AG04449 (cell line): Measurements from ENCODE around the gene FAM229A.

ENCODE experiments used
- CTCF ChIA-PET: fragments of 350-600 bp; formaldehyde crosslinking; extraction: SDS; loops from one replicate; lab custom pipeline; 2021; ENCODE audit warnings: antibody characterized with exemption; lab: Yijun Ruan, JAX
- POLR2A ChIA-PET: fragments of 400-600, 350-600 bp; formaldehyde crosslinking; extraction: SDS; loops from one replicate; lab custom pipeline; 2020; ENCODE audit warnings: antibody characterized with exemption, inconsistent platforms; lab: Yijun Ruan, JAX
- DNase-seq: peaks from one replicate; pipeline ENCODE4 v3.0.0-alpha.2; 2010; ENCODE audit warnings: low read depth, low spot score
- H3K4me3 ChIP-seq: 2 replicates; pipeline ENCODE4 v1.5.1; 2011; ENCODE audit warnings: low read depth, mild to moderate bottlenecking, control low read depth, low read length
- CTCF ChIP-seq: IDR thresholded peaks from one replicate; pipeline ENCODE4 v1.5.1; 2011; ENCODE audit warnings: mild to moderate bottlenecking, moderate library complexity, low read length, control low read depth, inconsistent platforms; ENCODE audit not compliant: insufficient read depth; ENCODE audit errors: missing control alignments

FAM229A gene

GRCh38 chr1:32386676-32387392 lies 24.5 kb upstream of the FAM229A start:
- no peak for DNase-seq
- no peak overlapping the region for H3K4me3 ChIP-seq
- TF ChIP-seq CTCF = no peak
- POLR2A ChIA-PET = interaction anchor here (0.6 to 0.9 kb wide), 2 partner anchors 11 to 275 kb away, joined by 3 read pairs; no protein-coding TSS in a partner anchor
- CTCF ChIA-PET = interaction anchor here (0.7 to 3.1 kb wide), 6 partner anchors 11 to 171 kb away, joined by 3 to 12 read pairs (median 6); no protein-coding TSS in a partner anchor

GRCh38 chr1:32380057-32380456 lies 17.8 kb upstream of the FAM229A start:
- no peak overlapping the region for H3K4me3 ChIP-seq
- DNase-seq = no peak
- CTCF ChIA-PET = interaction anchor here (0.7 to 1.0 kb wide), 2 partner anchors 17 to 164 kb away, joined by 4 read pairs; partner anchors contain the start of gene TSSK3
- TF ChIP-seq CTCF = no peak
- POLR2A ChIA-PET = interaction anchor here (1.1 kb wide), 1 partner anchor 138 kb away, joined by 3 read pairs; no protein-coding TSS in a partner anchor

GRCh38 chr1:32377541-32378220 lies 15.4 kb upstream of the FAM229A start:
- no peak for DNase-seq
- POLR2A ChIA-PET = interaction anchor here (1.2 kb wide), 1 partner anchor 17 kb away, joined by 3 read pairs; the partner anchor contains the start of gene BSDC1
- no peak overlapping the region for H3K4me3 ChIP-seq
- CTCF ChIA-PET = interaction anchor here (1.3 to 1.4 kb wide), 2 partner anchors 10 to 162 kb away, joined by 4 to 7 read pairs; no protein-coding TSS in a partner anchor
- no peak for TF ChIP-seq CTCF

GRCh38 chr1:32376199-32376598 lies 13.9 kb upstream of the FAM229A start:
- ChIA-PET CTCF (interaction anchor here (1.0 to 1.4 kb wide), 3 partner anchors 11 to 161 kb away, joined by 3 to 5 read pairs (median 3); no protein-coding TSS in a partner anchor), POLR2A (interaction anchor here (1.1 to 1.2 kb wide), 3 partner anchors 11 to 40 kb away, joined by 3 read pairs; partner anchors contain the start of genes BSDC1 and MARCKSL1)
- DNase-seq = no peak
- TF ChIP-seq CTCF = no peak
- no peak overlapping the region for H3K4me3 ChIP-seq

- TF ChIP-seq CTCF = no peak
- no peak overlapping the region for H3K4me3 ChIP-seq
- DNase-seq = no peak
- ChIA-PET CTCF (interaction anchor here (1.2 kb wide), 1 partner anchor 10 kb away, joined by 4 read pairs; no protein-coding TSS in a partner anchor), POLR2A (no interaction called here)
Observed at GRCh38 chr1:32373996-32374592, 11.8 kb upstream of the FAM229A start.
